Calu3 (cell line): ENCODE measurements around the gene GRIK2. TPM values are rescaled to one million over a fixed set of nuclear protein-coding genes. Genes with fewer than 3 reads are reported as not detected.

Experiments used
- BruUV-seq: library from RNA; stranded (reverse); fragments of 400-500 nt; replicated peaks from 2 replicates; lab custom pipeline; 2021; lab: Mats Ljungman, UMichigan
- CTCF ChIA-PET: fragments of 300-600 bp; sonication (Branson Sonifier 250); formaldehyde crosslinking; loops from one replicate; lab custom pipeline; 2022; ENCODE audit warnings: antibody characterized with exemption; lab: Charles Lee
- DNase-seq: peaks from one replicate; pipeline ENCODE4 v3.0.0; 2022
- H3K27ac Mint-ChIP-seq: one replicate; pipeline ENCODE4 v1.8.0; 2022; ENCODE audit warnings: mixed read lengths; ENCODE audit not compliant: unreplicated experiment
- H3K27me3 Mint-ChIP-seq: one replicate; pipeline ENCODE4 v1.8.0; 2022; ENCODE audit warnings: mixed read lengths; ENCODE audit not compliant: unreplicated experiment
- H3K36me3 Mint-ChIP-seq: one replicate; pipeline ENCODE4 v1.8.0; 2022; ENCODE audit warnings: mild to moderate bottlenecking, moderate library complexity, mixed read lengths; ENCODE audit not compliant: insufficient read depth, unreplicated experiment
- H3K4me1 Mint-ChIP-seq: one replicate; pipeline ENCODE4 v1.8.0; 2022; ENCODE audit warnings: mild to moderate bottlenecking, low read depth, mixed read lengths; ENCODE audit not compliant: unreplicated experiment
- H3K4me3 Mint-ChIP-seq: one replicate; pipeline ENCODE4 v1.8.0; 2022; ENCODE audit warnings: mild to moderate bottlenecking, low read depth, moderate library complexity, mixed read lengths; ENCODE audit not compliant: unreplicated experiment
- H3K9me3 Mint-ChIP-seq: one replicate; pipeline ENCODE4 v1.8.0; 2022; ENCODE audit warnings: low read depth, mixed read lengths; ENCODE audit not compliant: unreplicated experiment
- CTCF ChIP-seq: fragments of 200-600 bp; IDR thresholded peaks from one replicate; pipeline ENCODE4 v1.8.0; 2022; ENCODE audit warnings: antibody characterized with exemption; ENCODE audit not compliant: unreplicated experiment
- intact Hi-C: fragments of 100-400 bp; cut with micrococcal nuclease; formaldehyde crosslinking; loops from one replicate; pipeline ENCODE4 v1.10.0; 2022; ENCODE audit not compliant: unreplicated experiment
- total RNA-seq: library from RNA; stranded (reverse); gene quantifications from 2 replicates; pipeline ENCODE4 v1.2.3, GENCODE V29; 2022

Gene GRIK2
- total RNA-seq, 1 experiment from 2014 or later, result 3.3 TPM

- H3K4me3 Mint-ChIP-seq, result no peak overlapping the region
- DNase-seq, result no peak
- no peak overlapping the region for H3K27ac Mint-ChIP-seq
- CTCF ChIA-PET, result no interaction called here
- no peak for TF ChIP-seq CTCF
- no peaks in the 10 kb centered on the region for H3K9me3 Mint-ChIP-seq
- BruUV-seq, result no TSS peak
- no peaks in the 10 kb centered on the region for H3K4me1 Mint-ChIP-seq
- H3K36me3 Mint-ChIP-seq, result no peaks in the 10 kb centered on the region
- intact Hi-C loops, result no loop called here
- H3K27me3 Mint-ChIP-seq, result no peaks in the 10 kb centered on the region
Measured at GRCh38 chr6:101541894-101542293, 148.4 kb downstream of the GRIK2 start.

- BruUV-seq, result no TSS peak
- intact Hi-C loops, result no loop called here
- no peaks in the 10 kb centered on the region for H3K4me1 Mint-ChIP-seq
Measured at GRCh38 chr6:101543796-101544195, 150.3 kb downstream of the GRIK2 start.

GRCh38 chr6:101544286-101544685, 150.8 kb downstream of the GRIK2 start:
- no peak for DNase-seq

More at GRCh38 chr6:101543796-101544195, 150.3 kb downstream of the GRIK2 start:
- Mint-ChIP-seq H3K27ac (no peak overlapping the region), H3K9me3 (no peaks in the 10 kb centered on the region), H3K4me3 (no peak overlapping the region), H3K27me3 (no peaks in the 10 kb centered on the region), H3K36me3 (no peaks in the 10 kb centered on the region)
- TF ChIP-seq CTCF, result no peak
- no peak for DNase-seq
- CTCF ChIA-PET, result no interaction called here

DNA sequence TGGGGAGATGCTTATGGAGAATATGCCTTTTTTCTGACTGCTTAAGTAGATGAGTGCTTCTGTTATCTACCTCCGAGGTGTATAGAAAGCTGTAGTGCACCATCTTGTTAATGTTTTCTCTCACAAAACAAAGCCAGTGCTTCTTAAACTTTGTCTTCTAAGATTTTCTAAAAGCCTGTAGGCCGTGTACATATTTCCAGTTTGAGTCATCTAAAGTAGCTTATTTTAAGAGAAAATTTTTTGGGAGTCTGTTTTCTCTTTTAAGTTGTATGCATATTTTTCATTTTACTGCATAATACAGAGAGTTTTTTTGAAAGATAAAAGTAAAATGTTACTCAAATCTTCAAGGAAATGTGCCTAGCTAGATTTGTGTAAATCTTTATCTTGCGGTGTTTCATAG, 151.7 kb downstream of the GRIK2 start:
- TF ChIP-seq CTCF, result no peak
- Mint-ChIP-seq H3K36me3 (no peaks in the 10 kb centered on the region), H3K4me1 (no peaks in the 10 kb centered on the region), H3K4me3 (no peak overlapping the region), H3K27me3 (no peaks in the 10 kb centered on the region), H3K27ac (no peak overlapping the region), H3K9me3 (no peaks in the 10 kb centered on the region)
- BruUV-seq, result no TSS peak
- CTCF ChIA-PET, result no interaction called here
- DNase-seq, result no peak
- intact Hi-C loops, result no loop called here

More at GRCh38 chr6:101544286-101544685, 150.8 kb downstream of the GRIK2 start:
- no peak overlapping the region for H3K27ac Mint-ChIP-seq
- H3K36me3 Mint-ChIP-seq, result no peaks in the 10 kb centered on the region
- H3K4me3 Mint-ChIP-seq, result no peak overlapping the region
- no peaks in the 10 kb centered on the region for H3K4me1 Mint-ChIP-seq
- no peaks in the 10 kb centered on the region for H3K9me3 Mint-ChIP-seq
- CTCF ChIA-PET, result no interaction called here
- intact Hi-C loops, result no loop called here
- no peak for TF ChIP-seq CTCF
- no TSS peak for BruUV-seq
- H3K27me3 Mint-ChIP-seq, result no peaks in the 10 kb centered on the region
